ENCODE results near the gene METAP1D. TPM values are rescaled to one million over a fixed set of nuclear protein-coding genes. Genes with fewer than 3 reads are reported as not detected.
"Not testable (repeated sequence)": the region's sequence is repeated elsewhere in the genome, so short reads cannot be mapped to it uniquely, and the experiment has no call there.

The METAP1D gene
- total and polyA plus RNA-seq, 2 experiments from 2014 or later = 4.0 to 12.0 TPM

- H3K27me3 ChIP-seq = peaks cover 74% of the 10 kb centered on the region
- no peak for DNase-seq (ENCODE audit: low read depth in 1 of 2, low spot score in 1 of 2)
- H3K4me3 ChIP-seq = no peak overlapping the region
- no peak for TF ChIP-seq CTCF (IDR thresholded peaks at IDR 0.05; ENCODE audit: low read depth, low read length)
- H3K9me3 ChIP-seq (ENCODE audit: low read depth) = no peaks in the 10 kb centered on the region
- H3K27ac ChIP-seq = no peak overlapping the region
- H3K36me3 ChIP-seq = no peaks in the 10 kb centered on the region
- H3K4me1 ChIP-seq (ENCODE audit: low read depth) = peaks cover 3% of the 10 kb centered on the region
Measured at GRCh38 chr2:171996021-171996420, 3.7 kb upstream of the METAP1D start.

- DNase-seq (ENCODE audit: low read depth in 1 of 2, low spot score in 1 of 2); H3K4me1 ChIP-seq (ENCODE audit: low read depth); H3K27ac ChIP-seq; H3K9me3 ChIP-seq (ENCODE audit: low read depth); H3K36me3 ChIP-seq; H3K4me3 ChIP-seq: not testable (repeated sequence)
- H3K27me3 ChIP-seq = peaks cover 72% of the 10 kb centered on the region
Measured at GRCh38 chr2:171997031-171997430, 2.7 kb upstream of the METAP1D start.

GRCh38 chr2:171999161-171999560, 592 bp upstream of the METAP1D start:
- H3K27ac ChIP-seq = no peak overlapping the region
- H3K4me3 ChIP-seq = peak overlapping the region; percentile 51
- no peaks in the 10 kb centered on the region for H3K9me3 ChIP-seq (ENCODE audit: low read depth)
- no peaks in the 10 kb centered on the region for H3K36me3 ChIP-seq
- no peak for TF ChIP-seq CTCF (IDR thresholded peaks at IDR 0.05; ENCODE audit: low read depth, low read length)
- DNase-seq (ENCODE audit: low read depth in 1 of 2, low spot score in 1 of 2) = no peak
- peaks cover 51% of the 10 kb centered on the region for H3K27me3 ChIP-seq
- H3K4me1 ChIP-seq (ENCODE audit: low read depth) = no peaks in the 10 kb centered on the region

GRCh38 chr2:172000696-172001361, 1.1 kb downstream of the METAP1D start:
- no peak for TF ChIP-seq CTCF (IDR thresholded peaks at IDR 0.05; ENCODE audit: low read depth, low read length)
- H3K9me3 ChIP-seq (ENCODE audit: low read depth) = no peaks in the 10 kb centered on the region
- peaks cover 34% of the 10 kb centered on the region for H3K27me3 ChIP-seq
- H3K27ac ChIP-seq = no peak overlapping the region
- H3K4me3 ChIP-seq = peak overlapping the region; percentile 51
- H3K4me1 ChIP-seq (ENCODE audit: low read depth) = no peaks in the 10 kb centered on the region
- H3K36me3 ChIP-seq = no peaks in the 10 kb centered on the region
- no peak for DNase-seq (ENCODE audit: low read depth in 1 of 2, low spot score in 1 of 2)

GRCh38 chr2:172007372-172007771, 7.6 kb downstream of the METAP1D start:
- Histone ChIP-seq H3K36me3 (no peaks in the 10 kb centered on the region), H3K27me3 (no peaks in the 10 kb centered on the region), H3K4me1 (ENCODE audit: low read depth) (no peaks in the 10 kb centered on the region), H3K27ac (no peak overlapping the region), H3K9me3 (ENCODE audit: low read depth) (no peaks in the 10 kb centered on the region), H3K4me3 (no peak overlapping the region)
- no peak for TF ChIP-seq CTCF (IDR thresholded peaks at IDR 0.05; ENCODE audit: low read depth, low read length)
- no peak for DNase-seq (ENCODE audit: low read depth in 1 of 2, low spot score in 1 of 2)

GRCh38 chr2:172009823-172010222, 10.1 kb downstream of the METAP1D start:
- H3K4me3 ChIP-seq = no peak overlapping the region
- H3K9me3 ChIP-seq (ENCODE audit: low read depth) = no peaks in the 10 kb centered on the region
- TF ChIP-seq CTCF (IDR thresholded peaks at IDR 0.05; ENCODE audit: low read depth, low read length) = no peak
- no peaks in the 10 kb centered on the region for H3K27me3 ChIP-seq
- no peaks in the 10 kb centered on the region for H3K4me1 ChIP-seq (ENCODE audit: low read depth)
- H3K36me3 ChIP-seq = no peaks in the 10 kb centered on the region
- no peak for DNase-seq (ENCODE audit: low read depth in 1 of 2, low spot score in 1 of 2)
- no peak overlapping the region for H3K27ac ChIP-seq
